Psoas muscle (tissue), 8 donors: ENCODE data around the gene SP1. TPM values are rescaled to one million over a fixed set of nuclear protein-coding genes. Genes with fewer than 3 reads are reported as not detected.

ENCODE experiments used
- ATAC-seq, 4 donors: fragments of 200-7000 bp; cut with Tn5 transposase; one replicate each; pipeline ENCODE4 v1.9.1; 2020; ENCODE audit warnings: moderate library complexity in 3 of 4, mild to moderate bottlenecking in 2 of 4
- DNase-seq, 2 donors: peaks; one replicate each; pipeline ENCODE4 v3.0.0-alpha.2; 2020
- H3K27ac ChIP-seq: fragments of 200-600 bp; one replicate; pipeline ENCODE4 v1.8.0; 2022
- H3K27me3 ChIP-seq, 3 donors: fragments of 200-600 bp in 1 of 3; one replicate each; pipeline versions ENCODE4 v1.6.1 to v1.8.0; 2013 to 2022; ENCODE audit warnings: low read length in 2 of 3, mild to moderate bottlenecking in 2 of 3, moderate library complexity in 1 of 3; ENCODE audit not compliant: insufficient read depth in 3 of 3
- H3K36me3 ChIP-seq, 2 donors: fragments of 200-600 bp in 1 of 2; one replicate each; pipeline versions ENCODE4 v1.6.1 to v1.8.0; 2013 to 2022; ENCODE audit warnings: low read depth in 1 of 2, mild to moderate bottlenecking in 1 of 2, moderate library complexity in 1 of 2; ENCODE audit not compliant: insufficient read depth in 1 of 2
- H3K4me1 ChIP-seq: fragments of 200-600 bp; one replicate; pipeline ENCODE4 v1.8.0; 2022
- H3K4me3 ChIP-seq: fragments of 200-600 bp; one replicate; pipeline ENCODE4 v1.8.0; 2022; ENCODE audit warnings: mild to moderate bottlenecking
- H3K9me3 ChIP-seq: fragments of 200-600 bp; one replicate; pipeline ENCODE4 v1.8.0; 2022
- CTCF ChIP-seq: fragments of 200-600 bp; IDR thresholded peaks from one replicate; pipeline ENCODE4 v1.8.0; 2022; ENCODE audit warnings: antibody characterized with exemption
- WGBS, 3 donors: extraction: QIAGEN DNeasy Blood & Tissue Kit; methylation state at CpG; one replicate each; pipeline versions ENCODE4 v1.1.6 to v1.1.7; 2013; 5-methylcytosine and 5-hydroxymethylcytosine counted together
- intact Hi-C, 2 donors: fragments of 100-400 bp; cut with DNase I; formaldehyde crosslinking; loops; one replicate each; pipeline versions ENCODE4 v1.11.0 to v1.14.2; 2022
- polyA plus RNA-seq, 3 donors: library from polyadenylated mRNA; stranded (reverse); fragments of 200-250 nt; gene quantifications; one replicate each; pipeline ENCODE4 v1.2.3, GENCODE V29; 2013
- total RNA-seq, 4 donors: library from RNA; stranded (reverse); fragmentation: NEBNext Ultra II Directional in 2 of 4; extraction: Animal tissue kit (Norgen Biotek cat#: 25700) in 2 of 4; gene quantifications; one replicate each; pipeline versions ENCODE4 v1.2.1 to v1.2.4, GENCODE V29; 2021 to 2023
- donor health status: healthy with polysubstance abuse.
- donor health status: DM: no; HTN: no; CAD: no; lungs with moderate emphysema.
- donor health status: Bipolar disorder and iron deficiency.
- donor health status: healthy.
- donor health status: DM: yes; HTN: yes; CAD: no.
- donor health status: DM: no; HTN: no; CAD: no.
- donor health status: DM: no; HTN: no; CAD: no.
- donor health status: DM: yes; HTN: yes; CAD: no.

Gene SP1
- total and polyA plus RNA-seq, 7 donors: 10.2 to 48.0 (median 39.0) TPM

DNA sequence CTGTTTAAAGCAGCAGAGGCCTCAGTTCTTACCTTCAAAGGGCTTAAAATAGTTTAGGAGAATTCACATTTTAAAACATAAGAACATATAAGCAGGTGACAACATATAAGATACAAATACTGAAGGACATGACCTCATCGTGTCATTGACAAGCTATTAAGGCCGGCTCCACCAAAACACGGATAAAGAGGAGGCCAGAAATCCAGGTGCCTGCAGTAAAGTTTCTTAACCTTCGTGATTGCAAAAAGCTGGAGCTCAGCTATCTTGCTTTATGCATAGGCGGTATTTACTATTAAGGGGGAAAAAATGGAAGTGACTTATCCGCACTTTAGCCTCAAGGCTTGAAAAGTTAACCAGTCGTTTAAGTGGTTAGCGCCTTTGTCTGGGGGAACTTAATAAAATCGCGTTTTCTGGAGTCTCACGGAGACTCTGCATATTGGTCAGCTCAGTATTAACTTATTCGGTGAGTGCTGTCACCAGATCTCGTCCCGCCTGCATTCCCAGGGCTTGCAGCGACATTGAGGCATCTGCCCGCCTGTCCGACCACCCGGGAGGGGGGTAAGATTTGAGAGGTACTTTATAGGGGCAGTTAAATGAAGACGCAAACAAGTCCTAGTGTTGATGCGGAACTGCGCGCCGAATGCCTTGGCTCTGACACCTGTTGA is 1.1 kb upstream of the SP1 start:
- Histone ChIP-seq H3K4me1 (peaks cover 35% of the 10 kb centered on the region), H3K27ac (peak overlapping the region; percentile 89), H3K36me3 (peaks cover 7 to 29% of the 10 kb centered on the region in 2 donors), H3K9me3 (no peaks in the 10 kb centered on the region), H3K27me3 (no peaks in the 10 kb centered on the region), H3K4me3 (peak overlapping the region; percentile 64)
- intact Hi-C loops: no loop called here
- WGBS, 3 donors: 9 to 13% (median 10%) methylated on average over 23 of the region's 23 CpGs
- TF ChIP-seq CTCF: no peak
- no peak for DNase-seq
- ATAC-seq: peak in 1 of 4 donors; percentile 1

- Histone ChIP-seq H3K27me3 (no peaks in the 10 kb centered on the region), H3K9me3 (no peaks in the 10 kb centered on the region), H3K4me1 (peaks cover 42% of the 10 kb centered on the region), H3K36me3 (peaks cover 7 to 34% of the 10 kb centered on the region in 2 donors), H3K4me3 (peak overlapping the region; percentile 72), H3K27ac (peak overlapping the region; percentile 97)
- TF ChIP-seq CTCF: no peak
- 0% methylated on average over 29 of the region's 29 CpGs for WGBS, 3 donors
- peak; percentile 82 to 84 (median 83) for ATAC-seq
- DNase-seq: peak; percentile 97 to 99
- intact Hi-C loops: no loop called here
Observed at GRCh38 chr12:53379389-53380103, 430 bp upstream of the SP1 start.

DNA sequence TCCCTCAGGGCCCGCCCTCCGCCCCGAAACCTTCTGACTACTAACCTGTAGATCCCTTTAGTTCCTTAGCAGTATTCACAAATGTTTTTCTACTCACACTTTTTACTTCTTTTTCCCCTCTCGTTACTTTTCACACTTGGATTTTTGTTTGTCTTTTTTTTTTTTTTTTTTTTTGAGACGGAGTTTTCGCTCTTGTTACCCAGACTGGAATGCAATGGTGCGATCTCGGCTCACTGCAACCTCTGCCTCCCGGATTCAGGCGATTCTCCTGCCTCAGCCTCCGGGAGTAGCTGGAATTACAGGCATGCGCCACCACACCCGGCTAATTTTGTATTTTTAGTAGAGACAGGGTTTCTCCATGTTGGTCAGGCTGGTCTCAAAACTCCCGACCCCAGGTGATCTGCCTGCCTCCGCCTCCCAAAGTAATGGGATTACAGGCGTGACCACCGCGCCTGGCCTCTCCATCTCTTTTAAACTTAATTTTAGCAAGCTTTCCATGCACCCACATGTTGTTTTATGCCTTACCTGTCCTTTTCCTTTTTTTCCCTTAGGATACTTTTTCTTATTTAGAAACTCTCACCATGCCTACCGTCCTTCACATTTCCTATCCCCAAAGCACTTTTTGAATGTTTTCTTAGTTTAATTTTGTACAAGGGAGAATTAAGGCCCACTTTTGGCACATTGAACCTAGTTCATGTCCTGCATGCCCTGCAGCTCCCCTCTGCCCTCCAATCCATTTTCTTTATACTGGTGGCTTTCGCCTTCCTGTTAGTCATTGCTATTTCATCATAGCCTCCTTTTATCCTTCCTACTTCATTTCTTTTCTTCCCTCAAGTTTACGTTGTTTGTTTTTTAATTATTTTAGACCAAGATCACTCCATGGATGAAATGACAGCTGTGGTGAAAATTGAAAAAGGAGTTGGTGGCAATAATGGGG is 1.1 kb downstream of the SP1 start:
- ATAC-seq: no peak

More for the DNA sequence above, 1.1 kb downstream of the SP1 start:
- Histone ChIP-seq H3K27me3 (no peaks in the 10 kb centered on the region), H3K4me1 (peaks cover 54% of the 10 kb centered on the region), H3K36me3 (peaks cover 7 to 49% of the 10 kb centered on the region in 2 donors), H3K9me3 (no peaks in the 10 kb centered on the region), H3K4me3 (peak overlapping the region; percentile 72), H3K27ac (peak overlapping the region; percentile 97)
- intact Hi-C loops: no loop called here
- no peak for TF ChIP-seq CTCF
- 9 to 17% (median 13%) methylated on average over 20 to 21 of the region's 21 CpGs for WGBS, 3 donors
- DNase-seq: peak in 1 of 2 donors; percentile 23
